M059J (cell line): ENCODE results near the gene HLA-DQB2. TPM values are rescaled to one million over a fixed set of nuclear protein-coding genes. Genes with fewer than 3 reads are reported as not detected.
"Not testable (repeated sequence)": the region's sequence is repeated elsewhere in the genome, so short reads cannot be mapped to it uniquely, and the experiment has no call there.

ENCODE experiments used
- DNase-seq: peaks from one replicate; pipeline ENCODE4 v3.0.0-alpha.2; 2012; ENCODE audit warnings: low read depth
- total RNA-seq: library from RNA; depleted of rRNA; stranded (reverse); fragments of >200 nt; shearing (Covaris generic); gene quantifications from 2 replicates; pipeline ENCODE4 v1.2.3, GENCODE V29; 2014; rRNA removed

Gene HLA-DQB2
- total RNA-seq, 1 experiment from 2014 or later = not detected

DNA sequence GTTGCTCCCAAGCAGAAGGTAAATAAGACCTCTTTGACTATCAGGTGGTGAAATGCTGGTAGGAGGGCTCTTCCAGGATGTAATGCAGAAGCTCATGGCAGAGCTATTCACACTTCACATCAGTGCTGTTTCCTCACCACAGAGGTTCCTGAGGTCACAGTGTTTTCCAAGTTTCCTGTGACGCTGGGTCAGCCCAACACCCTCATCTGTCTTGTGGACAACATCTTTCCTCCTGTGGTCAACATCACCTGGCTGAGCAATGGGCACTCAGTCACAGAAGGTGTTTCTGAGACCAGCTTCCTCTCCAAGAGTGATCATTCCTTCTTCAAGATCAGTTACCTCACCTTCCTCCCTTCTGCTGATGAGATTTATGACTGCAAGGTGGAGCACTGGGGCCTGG lies 17.7 kb downstream of the HLA-DQB2 start:
- not testable (repeated sequence) for DNase-seq

DNA sequence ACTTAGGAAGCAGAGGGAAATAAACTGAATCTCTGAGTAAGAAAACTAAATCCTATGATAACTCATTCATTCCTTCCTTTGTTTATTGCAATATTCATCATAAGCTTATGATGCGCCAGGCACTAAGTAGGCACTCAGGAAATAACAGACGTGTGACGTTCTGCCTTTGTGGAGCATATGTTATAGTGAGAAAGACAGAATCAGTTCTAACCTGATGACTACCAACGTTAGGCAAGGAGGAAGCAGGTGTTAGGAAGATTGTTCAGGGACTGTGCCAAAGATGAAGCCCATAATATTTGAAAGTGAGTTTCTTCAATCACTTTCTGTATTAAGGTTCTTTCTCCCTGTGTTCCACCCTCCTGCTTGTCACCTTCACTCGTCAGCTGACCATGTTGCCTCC lies 18.6 kb downstream of the HLA-DQB2 start:
- DNase-seq = no peak

DNA sequence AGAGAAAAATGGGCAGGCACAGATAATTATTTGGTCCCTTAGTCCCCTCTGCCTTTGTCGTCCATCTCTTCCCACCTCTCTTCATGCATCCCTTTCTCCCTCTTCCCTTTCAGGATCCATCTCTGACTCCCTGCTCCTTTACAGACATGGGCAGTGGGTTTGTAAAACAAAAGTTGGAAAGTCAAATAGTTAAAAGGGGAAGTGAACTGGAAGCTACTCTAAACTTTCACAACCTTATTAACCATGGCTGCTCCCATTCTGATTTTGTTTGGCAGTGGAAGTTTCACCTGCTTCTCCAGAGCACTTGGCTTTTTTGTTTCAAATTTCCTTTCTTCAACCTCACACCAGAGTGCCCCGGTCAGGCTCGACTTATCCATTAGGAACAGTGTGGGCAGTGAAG lies 21.0 kb downstream of the HLA-DQB2 start:
- no peak for DNase-seq

DNA sequence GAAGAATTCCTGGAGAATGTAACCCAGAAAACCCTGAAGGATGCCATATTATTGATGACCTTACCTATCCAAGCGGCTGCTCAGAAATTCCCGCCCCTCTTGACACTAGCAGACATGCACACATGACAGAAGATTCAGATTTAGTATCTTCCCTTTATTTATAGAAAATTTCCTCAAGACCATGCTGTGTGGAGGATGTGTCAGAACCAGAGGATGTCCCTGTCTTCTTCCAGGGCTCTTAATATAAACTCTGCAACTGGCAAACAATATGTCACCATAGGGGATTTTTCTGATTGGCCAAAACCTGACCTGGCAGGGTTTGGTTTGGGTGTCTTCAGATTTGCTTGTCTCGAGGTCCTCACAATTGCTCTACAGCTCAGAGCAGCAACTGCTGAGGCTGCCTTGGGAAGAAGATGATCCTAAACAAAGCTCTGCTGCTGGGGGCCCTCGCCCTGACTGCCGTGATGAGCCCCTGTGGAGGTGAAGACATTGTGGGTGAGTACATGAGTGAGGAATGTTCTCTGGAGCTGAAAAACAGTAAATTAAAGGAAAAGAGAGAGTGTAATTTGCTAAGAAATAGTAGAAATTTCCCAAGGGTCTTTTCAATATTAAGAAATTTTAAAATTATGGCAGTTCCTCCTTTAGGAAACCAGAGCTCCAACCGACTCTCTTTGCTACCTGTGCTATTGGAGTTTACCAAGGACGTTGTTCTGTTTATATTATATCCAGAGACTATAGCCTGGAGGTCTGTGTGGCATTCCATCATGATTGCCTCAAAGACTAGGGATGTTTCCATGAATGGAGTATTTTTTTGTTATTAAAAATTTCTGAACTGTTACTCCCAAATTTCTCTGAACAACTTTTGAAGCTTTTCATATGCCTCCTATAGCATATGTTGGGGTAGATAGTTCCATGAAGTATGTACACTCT lies 22.0 kb downstream of the HLA-DQB2 start, which contains the start of gene HLA-DQA2:
TSS of gene HLA-DQA2 (plus strand) at position 361 of the 930 bp plus-strand sequence. CDS start at position 414, 53 bp downstream.
- DNase-seq = no peak

DNA sequence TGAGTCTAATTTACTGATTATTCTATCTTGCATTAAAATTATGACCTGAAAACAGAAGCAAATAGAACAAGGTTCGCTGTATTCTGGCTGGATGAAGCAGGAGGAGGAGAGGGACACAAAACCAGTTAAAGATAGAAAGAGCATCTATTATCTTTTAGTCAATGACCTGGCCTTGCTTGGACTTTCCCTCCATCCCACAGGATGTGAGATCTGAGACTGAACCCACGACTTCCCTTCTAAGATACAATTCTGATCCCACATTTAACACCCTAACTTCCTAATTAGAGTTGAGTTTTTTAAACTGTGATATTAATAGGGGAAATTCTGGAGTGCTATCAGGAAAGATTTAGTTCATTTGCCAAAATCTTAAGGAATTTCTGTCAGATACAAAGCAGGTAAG lies 25.2 kb downstream of the HLA-DQB2 start:
- no peak for DNase-seq

DNA sequence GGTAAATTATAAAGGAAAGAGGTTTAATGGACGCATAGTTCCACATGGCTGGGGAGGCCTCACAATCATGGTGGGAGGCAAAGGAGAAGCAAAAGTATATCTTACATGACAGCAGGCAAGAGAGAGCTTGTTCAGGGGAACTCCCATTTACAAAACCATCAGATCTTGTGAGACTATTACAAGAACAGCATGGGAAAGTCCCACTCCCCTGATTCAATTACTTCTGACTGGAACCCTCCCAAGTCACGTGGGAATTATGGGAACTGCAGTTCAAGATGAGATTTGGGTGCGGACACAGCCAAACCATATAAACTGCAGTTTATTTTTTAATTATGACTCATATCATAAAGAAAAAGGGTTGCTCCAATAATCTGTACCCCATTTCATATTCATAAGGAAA lies 44.5 kb downstream of the HLA-DQB2 start:
- DNase-seq = no peak

DNA sequence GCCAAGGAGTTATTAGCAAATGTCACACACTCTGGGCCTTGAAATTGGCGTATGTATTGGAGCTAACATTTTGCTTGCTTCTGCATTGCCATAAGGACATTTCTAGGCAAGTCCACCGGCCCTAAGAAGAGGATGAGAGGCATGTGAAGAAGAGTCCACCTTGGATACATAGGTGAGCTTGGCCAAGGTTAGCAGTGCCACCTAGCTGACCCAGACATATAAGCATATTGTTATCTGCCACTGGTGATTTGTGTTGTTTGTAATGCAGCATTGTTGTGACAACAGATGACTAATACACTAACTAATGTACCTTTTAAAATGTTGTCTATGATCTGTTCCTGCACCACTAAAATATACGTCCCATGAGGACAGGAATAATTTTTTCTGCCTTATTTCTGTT lies 46.9 kb downstream of the HLA-DQB2 start:
- no peak for DNase-seq

DNA sequence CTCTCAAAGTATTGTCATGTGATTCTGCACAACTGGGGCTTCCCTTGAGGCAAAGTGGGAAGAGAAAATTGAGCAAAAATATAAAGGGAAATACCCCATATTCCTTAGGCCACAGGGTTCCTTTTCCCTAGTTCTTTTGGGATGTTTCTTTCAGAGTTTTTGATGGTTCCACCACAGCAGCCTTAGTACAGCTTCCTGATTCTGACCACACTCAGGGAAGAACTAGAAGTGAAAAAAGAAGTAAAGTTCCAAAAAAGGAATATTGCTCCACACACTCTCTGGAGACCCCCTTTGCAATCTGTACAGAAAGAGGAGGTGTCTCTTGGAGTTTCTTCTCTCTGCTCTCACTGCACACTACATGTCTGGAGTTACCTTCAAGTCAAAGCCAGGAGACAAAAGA lies 50.1 kb downstream of the HLA-DQB2 start:
- no peak for DNase-seq

DNA sequence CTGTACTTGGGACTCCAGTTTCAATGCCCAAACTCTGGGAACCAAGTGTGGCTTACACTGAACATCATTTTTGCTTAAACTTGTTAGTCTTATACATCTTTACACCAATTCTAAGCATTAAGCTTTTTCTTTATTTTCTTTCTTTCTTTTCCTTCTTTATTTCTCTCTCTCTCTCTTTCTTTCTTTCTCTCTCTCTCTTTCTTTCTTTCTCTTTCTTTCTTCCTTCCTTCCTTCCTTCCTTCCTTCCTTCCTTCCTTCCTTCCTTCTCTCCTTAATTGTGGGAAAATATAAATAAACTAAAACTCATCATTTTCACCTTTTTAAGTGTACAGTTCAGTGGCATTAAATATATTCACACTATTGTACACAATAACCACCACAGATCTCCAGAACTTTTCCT lies 53.7 kb downstream of the HLA-DQB2 start:
- DNase-seq = no peak

Other genes starting within 250 kb of the HLA-DQB2 start
- not detected in 2 replicates for gene HLA-DRB5, start 233.2 kb downstream of the HLA-DQB2 start, total RNA-seq
- 0.17 TPM in 1 of 2 replicates, not detected in the other for gene HLA-DRB1, start 173.7 kb downstream of the HLA-DQB2 start, total RNA-seq
- gene HLA-DQA1, start 126.1 kb downstream of the HLA-DQB2 start, total RNA-seq = not detected in 2 replicates
- not detected in 2 replicates for gene HLA-DQB1, start 96.9 kb downstream of the HLA-DQB2 start, total RNA-seq
- gene HLA-DQA2, start 22.1 kb downstream of the HLA-DQB2 start, total RNA-seq = not detected in 2 replicates
- 5.7 and 6.3 TPM in 2 replicates for gene HLA-DOB, start 53.5 kb upstream of the HLA-DQB2 start, total RNA-seq
- 45.6 and 67.8 TPM in 2 replicates for gene TAP2, start 75.2 kb upstream of the HLA-DQB2 start, total RNA-seq
- gene PSMB8, start 80.5 kb upstream of the HLA-DQB2 start, total RNA-seq = 350 and 427 TPM in 2 replicates
- 356 and 472 TPM in 2 replicates for gene TAP1, start 90.2 kb upstream of the HLA-DQB2 start, total RNA-seq
- 339 and 412 TPM in 2 replicates for gene PSMB9, start 90.7 kb upstream of the HLA-DQB2 start, total RNA-seq
- gene HLA-DMB, start 177.5 kb upstream of the HLA-DQB2 start, total RNA-seq = 5.1 and 8.3 TPM in 2 replicates
- gene HLA-DMA, start 189.6 kb upstream of the HLA-DQB2 start, total RNA-seq = 11.4 and 12.3 TPM in 2 replicates
- 148 and 223 TPM in 2 replicates for gene BRD2, start 205.1 kb upstream of the HLA-DQB2 start, total RNA-seq
- not detected in 2 replicates for gene HLA-DOA, start 246.1 kb upstream of the HLA-DQB2 start, total RNA-seq